Activated T-helper 2 cell treated with anti-CD3 and anti-CD28 coated beads, Interferon-gamma antibody, Interleukin-2, Interleukin-4, amounts not matched to agents 10 μg/mL and 5 μg/mL and 100 μg/mL, durations not matched to agents 14 hours and 24 hours and 36 hours (primary cell): ENCODE data around the gene CC2D1B. TPM values are rescaled to one million over a fixed set of nuclear protein-coding genes. Genes with fewer than 3 reads are reported as not detected.

Experiments
- DNase-seq: peaks from one replicate; pipeline ENCODE4 v3.0.0; 2021; ENCODE audit warnings: low spot score
- H3K27ac Mint-ChIP-seq: one replicate; pipeline ENCODE4 v1.8.0; 2021; ENCODE audit warnings: mixed read lengths
- H3K27me3 Mint-ChIP-seq: one replicate; pipeline ENCODE4 v1.8.0; 2021; ENCODE audit warnings: low read depth, mixed read lengths
- H3K36me3 Mint-ChIP-seq: one replicate; pipeline ENCODE4 v1.8.0; 2021; ENCODE audit warnings: low read depth, mixed read lengths
- H3K4me1 Mint-ChIP-seq: one replicate; pipeline ENCODE4 v1.8.0; 2021; ENCODE audit warnings: low read depth, mixed read lengths
- H3K4me3 Mint-ChIP-seq: one replicate; pipeline ENCODE4 v1.8.0; 2021; ENCODE audit warnings: low read depth, mild to moderate bottlenecking, moderate library complexity, mixed read lengths
- H3K9me3 Mint-ChIP-seq: one replicate; pipeline ENCODE4 v1.8.0; 2021; ENCODE audit warnings: mixed read lengths
- intact Hi-C: fragments of 100-400 bp; cut with micrococcal nuclease; formaldehyde crosslinking; loops from one replicate; pipeline ENCODE4 v1.15.1; 2023
- total RNA-seq: library from RNA; stranded (reverse); gene quantifications from 2 replicates; pipeline ENCODE4 v1.2.3, GENCODE V29; 2022

CC2D1B gene
- total RNA-seq = 36.0 and 38.1 TPM in 2 replicates

- Mint-ChIP-seq H3K27me3 (no peaks in the 10 kb centered on the region), H3K4me1 (peaks cover 34% of the 10 kb centered on the region), H3K27ac (peak within 1 kb of the TSS; percentile 93), H3K9me3 (no peaks in the 10 kb centered on the region), H3K36me3 (peaks cover 40% of the 10 kb centered on the region), H3K4me3 (peak within 1 kb of the TSS; percentile 94)
- DNase-seq = peak; percentile 100
- intact Hi-C loops = loop anchor here (2.0 to 10.0 kb wide), 4 partner anchors 39 to 331 kb away; partner anchors contain the start of genes BTF3L4, COA7, ORC1 and PRPF38A
These were observed at the start of gene CC2D1B for GRCh38 chr1:52365746-52366516. Gene CC2D1B, minus strand, starts transcription at chr1:52366205. Its CDS starts 1,585 bp downstream, at chr1:52364620.

GRCh38 chr1:52414942-52415341 is 48.9 kb upstream of the CC2D1B start:
- Mint-ChIP-seq H3K4me3 (no peak overlapping the region), H3K4me1 (peaks cover 9% of the 10 kb centered on the region), H3K27me3 (no peaks in the 10 kb centered on the region), H3K36me3 (peaks cover 82% of the 10 kb centered on the region), H3K9me3 (no peaks in the 10 kb centered on the region), H3K27ac (no peak overlapping the region)
- no peak for DNase-seq
- intact Hi-C loops = no loop called here

- Mint-ChIP-seq H3K36me3 (peaks cover 78% of the 10 kb centered on the region), H3K9me3 (no peaks in the 10 kb centered on the region), H3K27ac (no peak overlapping the region), H3K27me3 (no peaks in the 10 kb centered on the region), H3K4me1 (peaks cover 6% of the 10 kb centered on the region), H3K4me3 (no peak overlapping the region)
- DNase-seq = no peak
- intact Hi-C loops = no loop called here
These were observed 47.5 kb upstream of the CC2D1B start for GRCh38 chr1:52413410-52413989.

- Mint-ChIP-seq H3K36me3 (peaks cover 69% of the 10 kb centered on the region), H3K4me1 (peaks cover 40% of the 10 kb centered on the region), H3K27me3 (no peaks in the 10 kb centered on the region), H3K4me3 (peak overlapping the region; percentile 98), H3K9me3 (no peaks in the 10 kb centered on the region), H3K27ac (peak overlapping the region; percentile 97)
- no peak for DNase-seq
- intact Hi-C loops = loop anchor here (1.0 to 10.0 kb wide), 7 partner anchors 19 to 527 kb away; partner anchors contain the start of genes BTF3L4, CC2D1B, NRDC and TXNDC12
These were observed 39.0 kb upstream of the CC2D1B start for GRCh38 chr1:52404975-52405338.

GRCh38 chr1:52404116-52404974 is 38.3 kb upstream of the CC2D1B start, which contains the start of the genes ORC1 and PRPF38A:
Gene ORC1, minus strand, starts transcription at chr1:52404423. Its CDS starts 2,200 bp downstream, at chr1:52402223.
Gene PRPF38A, plus strand, starts transcription at chr1:52404602. Its CDS starts 148 bp downstream, at chr1:52404750.
- Mint-ChIP-seq H3K36me3 (peaks cover 73% of the 10 kb centered on the region), H3K9me3 (no peaks in the 10 kb centered on the region), H3K27me3 (no peaks in the 10 kb centered on the region), H3K27ac (peak within 1 kb of the TSS; percentile 97), H3K4me1 (peaks cover 42% of the 10 kb centered on the region), H3K4me3 (peak within 1 kb of the TSS; percentile 98)
- peak; percentile 96 for DNase-seq
- intact Hi-C loops = loop anchor here (1.0 to 10.0 kb wide), 7 partner anchors 20 to 526 kb away; partner anchors contain the start of genes BTF3L4, CC2D1B, NRDC and TXNDC12

GRCh38 chr1:52403566-52404115 is 37.6 kb upstream of the CC2D1B start:
- H3K36me3 Mint-ChIP-seq = peaks cover 70% of the 10 kb centered on the region
- peak overlapping the region; percentile 97 for H3K27ac Mint-ChIP-seq
- peak; percentile 73 for DNase-seq
- H3K27me3 Mint-ChIP-seq = no peaks in the 10 kb centered on the region
- peak overlapping the region; percentile 98 for H3K4me3 Mint-ChIP-seq
- H3K4me1 Mint-ChIP-seq = peaks cover 42% of the 10 kb centered on the region
- intact Hi-C loops = loop anchor here (1.0 to 10.0 kb wide), 7 partner anchors 21 to 525 kb away; partner anchors contain the start of genes BTF3L4, CC2D1B, NRDC and TXNDC12
- H3K9me3 Mint-ChIP-seq = no peaks in the 10 kb centered on the region

- Mint-ChIP-seq H3K27me3 (no peaks in the 10 kb centered on the region), H3K4me3 (peak overlapping the region; percentile 98), H3K4me1 (peaks cover 42% of the 10 kb centered on the region), H3K9me3 (no peaks in the 10 kb centered on the region), H3K27ac (peak overlapping the region; percentile 97), H3K36me3 (peaks cover 65% of the 10 kb centered on the region)
- intact Hi-C loops = loop anchor here (5.0 to 10.0 kb wide), 2 partner anchors 261 to 348 kb away; partner anchors contain the start of genes BTF3L4, TXNDC12 and ZFYVE9
- DNase-seq = no peak
These were observed 36.8 kb upstream of the CC2D1B start for GRCh38 chr1:52402860-52403240.

- H3K9me3 Mint-ChIP-seq = no peaks in the 10 kb centered on the region
- peaks cover 67% of the 10 kb centered on the region for H3K36me3 Mint-ChIP-seq
- no peak for DNase-seq
- no peak overlapping the region for H3K27ac Mint-ChIP-seq
- intact Hi-C loops = loop anchor here (5.0 to 10.0 kb wide), 2 partner anchors 258 to 345 kb away; partner anchors contain the start of genes BTF3L4, TXNDC12 and ZFYVE9
- peaks cover 34% of the 10 kb centered on the region for H3K4me1 Mint-ChIP-seq
- H3K27me3 Mint-ChIP-seq = no peaks in the 10 kb centered on the region
- no peak overlapping the region for H3K4me3 Mint-ChIP-seq
These were observed 34.1 kb upstream of the CC2D1B start for GRCh38 chr1:52400131-52400530.

- no peak overlapping the region for H3K4me3 Mint-ChIP-seq
- no peaks in the 10 kb centered on the region for H3K27me3 Mint-ChIP-seq
- intact Hi-C loops = loop anchor here (5.0 to 10.0 kb wide), 2 partner anchors 257 to 345 kb away; partner anchors contain the start of genes BTF3L4, TXNDC12 and ZFYVE9
- H3K9me3 Mint-ChIP-seq = no peaks in the 10 kb centered on the region
- H3K4me1 Mint-ChIP-seq = peaks cover 34% of the 10 kb centered on the region
- peaks cover 68% of the 10 kb centered on the region for H3K36me3 Mint-ChIP-seq
- no peak for DNase-seq
- no peak overlapping the region for H3K27ac Mint-ChIP-seq
These were observed 33.6 kb upstream of the CC2D1B start for GRCh38 chr1:52399629-52400028.

GRCh38 chr1:52393174-52393573 is 27.2 kb upstream of the CC2D1B start:
- H3K36me3 Mint-ChIP-seq = peaks cover 75% of the 10 kb centered on the region
- H3K4me1 Mint-ChIP-seq = peaks cover 3% of the 10 kb centered on the region
- H3K4me3 Mint-ChIP-seq = no peak overlapping the region
- H3K27me3 Mint-ChIP-seq = no peaks in the 10 kb centered on the region
- no peak overlapping the region for H3K27ac Mint-ChIP-seq
- intact Hi-C loops = no loop called here
- no peak for DNase-seq
- H3K9me3 Mint-ChIP-seq = no peaks in the 10 kb centered on the region

- peaks cover 75% of the 10 kb centered on the region for H3K36me3 Mint-ChIP-seq
- intact Hi-C loops = no loop called here
- H3K9me3 Mint-ChIP-seq = no peaks in the 10 kb centered on the region
- no peak overlapping the region for H3K4me3 Mint-ChIP-seq
- H3K4me1 Mint-ChIP-seq = no peaks in the 10 kb centered on the region
- no peaks in the 10 kb centered on the region for H3K27me3 Mint-ChIP-seq
- no peak for DNase-seq
- H3K27ac Mint-ChIP-seq = no peak overlapping the region
These were observed 20.5 kb upstream of the CC2D1B start for GRCh38 chr1:52386458-52386857.

- Mint-ChIP-seq H3K4me3 (no peak overlapping the region), H3K27ac (no peak overlapping the region), H3K36me3 (peaks cover 80% of the 10 kb centered on the region), H3K9me3 (no peaks in the 10 kb centered on the region), H3K4me1 (no peaks in the 10 kb centered on the region), H3K27me3 (no peaks in the 10 kb centered on the region)
- intact Hi-C loops = no loop called here
- DNase-seq = no peak
These were observed 19.4 kb upstream of the CC2D1B start for GRCh38 chr1:52385376-52385775.
